Ovary (tissue), 9 donors: ENCODE data around the gene WNT11. TPM values are rescaled to one million over a fixed set of nuclear protein-coding genes. Genes with fewer than 3 reads are reported as not detected.

Source experiments
- DNase-seq, 5 donors: peaks; one replicate each; pipeline ENCODE4 v3.0.0-alpha.2; 2019 to 2020
- H3K27ac ChIP-seq, 2 donors: fragments of 200-600 bp; one replicate each; pipeline versions ENCODE4 v1.5.1 to v1.8.0; 2019 to 2022
- H3K27me3 ChIP-seq: fragments of 200-600 bp; one replicate; pipeline ENCODE4 v1.8.0; 2022
- H3K36me3 ChIP-seq: fragments of 200-600 bp; sonication (generic); one replicate; pipeline ENCODE4 v1.5.1; 2019
- H3K4me1 ChIP-seq: one replicate; pipeline ENCODE4 v1.8.1; 2013; ENCODE audit warnings: mild to moderate bottlenecking, moderate library complexity; ENCODE audit not compliant: insufficient read depth
- H3K4me3 ChIP-seq: fragments of 200-600 bp; sonication (generic); one replicate; pipeline ENCODE4 v1.5.1; 2017
- H3K9me3 ChIP-seq, 2 donors: fragments of 200-600 bp in 1 of 2; sonication (generic) in 1 of 2; one replicate each; pipeline versions ENCODE4 v1.5.1 to v1.8.1; 2013 to 2019; ENCODE audit warnings: mild to moderate bottlenecking in 1 of 2, moderate library complexity in 1 of 2
- CTCF ChIP-seq, 3 donors: fragments of 450-650 bp in 2 of 3; fragments of 200-600 bp in 1 of 3; IDR thresholded peaks; one replicate each; pipeline versions ENCODE4 v1.5.1 to v1.8.0; 2016 to 2022; ENCODE audit warnings: antibody characterized with exemption in 3 of 3, mild to moderate bottlenecking in 1 of 3
- EP300 ChIP-seq: sonication (generic); formaldehyde crosslinking; IDR thresholded peaks from one replicate; pipeline ENCODE4 v1.6.1; 2017; ENCODE audit warnings: antibody characterized with exemption
- POLR2A ChIP-seq: fragments of 450-650 bp; IDR thresholded peaks from one replicate; pipeline ENCODE4 v1.6.1; 2017; ENCODE audit warnings: antibody characterized with exemption, mild to moderate bottlenecking, moderate library complexity
- WGBS, 3 donors: extraction: QIAGEN DNeasy Blood & Tissue Kit in 1 of 3; methylation state at CpG; one replicate each; pipeline versions ENCODE4 v1.1.5 to v1.1.7; 2013 to 2017; 5-methylcytosine and 5-hydroxymethylcytosine counted together
- intact Hi-C, 4 donors: fragments of 100-400 bp; cut with DNase I; formaldehyde crosslinking; loops; one replicate each; pipeline versions ENCODE4 v1.11.0 to v1.15.1; 2022 to 2023
- polyA plus RNA-seq, 2 donors: library from polyadenylated mRNA; stranded (reverse); fragments of 200-250 nt in 1 of 2; fragments of 350-450 nt in 1 of 2; fragmentation: Illumina TruSeq in 1 of 2; extraction: RNeasy Lipid Tissue Mini Kit (QIAGEN cat#74804) in 1 of 2; gene quantifications; one replicate each; pipeline ENCODE4 v1.2.3, GENCODE V29; 2013 to 2014
- total RNA-seq, 7 donors: library from RNA; depleted of rRNA in 2 of 7; stranded (reverse); fragments of >200 nt in 2 of 7; fragmentation: NEBNext Ultra II Directional in 3 of 7; extraction: Animal tissue kit (Norgen Biotek cat#: 25700) in 3 of 7; gene quantifications; one replicate each; pipeline versions ENCODE4 v1.1.0 to v1.2.4, GENCODE V29; 2016 to 2023
- donor health status: DM: no; HTN: no; CAD: no; lungs with moderate emphysema.
- donor health status: DM: no; HTN: no; CAD: no.
- donor health status: Bipolar disorder and iron deficiency.
- donor health status: DM: yes; HTN: yes; CAD: no.
- donor health status: DM: no; HTN: no; CAD: no.
- donor health status: DM: yes; HTN: yes; CAD: no.

Gene WNT11
- total and polyA plus RNA-seq, 9 donors: 1.1 to 16.4 (median 3.5) TPM

- no peak for DNase-seq
Observed at GRCh38 chr11:76238551-76238950, 32.2 kb upstream of the WNT11 start.

GRCh38 chr11:76237914-76238313 is 31.6 kb upstream of the WNT11 start:
- Histone ChIP-seq H3K36me3 (no peaks in the 10 kb centered on the region), H3K9me3 (no peaks in the 10 kb centered on the region), H3K27me3 (no peaks in the 10 kb centered on the region), H3K27ac (no peak overlapping the region), H3K4me3 (no peak overlapping the region), H3K4me1 (peaks cover 6% of the 10 kb centered on the region)
- intact Hi-C loops: no loop called here
- TF ChIP-seq EP300: no peak
- DNase-seq: no peak

More at GRCh38 chr11:76238551-76238950, 32.2 kb upstream of the WNT11 start:
- H3K36me3 ChIP-seq: no peaks in the 10 kb centered on the region
- H3K27ac ChIP-seq: no peak overlapping the region
- no peak for TF ChIP-seq EP300
- TF ChIP-seq POLR2A: no peak
- no peak for TF ChIP-seq CTCF (IDR thresholded peaks at IDR 0.05)
- peaks cover 6% of the 10 kb centered on the region for H3K4me1 ChIP-seq
- 72 to 84% (median 83%) methylated on average over 6 of the region's 6 CpGs for WGBS, 3 donors
- intact Hi-C loops: no loop called here
- no peaks in the 10 kb centered on the region for H3K9me3 ChIP-seq
- H3K27me3 ChIP-seq: no peaks in the 10 kb centered on the region
- H3K4me3 ChIP-seq: no peak overlapping the region

- WGBS, 3 donors: 76 to 84% (median 78%) methylated on average over 8 of the region's 8 CpGs
- intact Hi-C loops: no loop called here
- no peaks in the 10 kb centered on the region for H3K9me3 ChIP-seq
- no peak for DNase-seq
- peaks cover 6% of the 10 kb centered on the region for H3K4me1 ChIP-seq
- H3K36me3 ChIP-seq: no peaks in the 10 kb centered on the region
- no peaks in the 10 kb centered on the region for H3K27me3 ChIP-seq
- TF ChIP-seq EP300: no peak
- TF ChIP-seq POLR2A: no peak
- TF ChIP-seq CTCF (IDR thresholded peaks at IDR 0.05): no peak
- peak overlapping the region in 1 of 2 donors; percentile 81 for H3K27ac ChIP-seq
- no peak overlapping the region for H3K4me3 ChIP-seq
Observed at GRCh38 chr11:76237000-76237649, 30.8 kb upstream of the WNT11 start.

GRCh38 chr11:76236092-76236999 is 30.0 kb upstream of the WNT11 start:
- TF ChIP-seq POLR2A: no peak
- no peak for TF ChIP-seq EP300
- TF ChIP-seq CTCF (IDR thresholded peaks at IDR 0.05): no peak
- Histone ChIP-seq H3K27ac (peak overlapping the region; percentile 81 to 87), H3K27me3 (no peaks in the 10 kb centered on the region), H3K4me3 (peak overlapping the region; percentile 63), H3K9me3 (no peaks in the 10 kb centered on the region), H3K4me1 (peaks cover 6% of the 10 kb centered on the region), H3K36me3 (no peaks in the 10 kb centered on the region)
- 2 to 3% (median 2%) methylated on average over 37 to 44 of the region's 44 CpGs for WGBS, 3 donors
- no peak for DNase-seq
- intact Hi-C loops: no loop called here
